ENCODE results near the gene PTPRN2. TPM values are rescaled to one million over a fixed set of nuclear protein-coding genes. Genes with fewer than 3 reads are reported as not detected.
A peak's percentile ranks its signal among the peaks of the same experiment; 100 is the strongest.

PTPRN2 gene
- total and polyA plus RNA-seq, 2 donors from 2014 or later: 4.8 to 6.2 TPM

- DNase-seq (peak in 2 of 5 donors; percentile 1 to 30), FAIRE-seq (no peak)
- Histone ChIP-seq H3K9me3 (ENCODE audit: control insufficient read depth in 2 of 3, insufficient read depth in 1 of 3, low read length in 3 of 3) (no peaks in the 10 kb centered on the region), H3K36me3 (ENCODE audit: control insufficient read depth in 2 of 3, insufficient read depth in 3 of 3, low read length in 3 of 3) (no peaks in the 10 kb centered on the region), H3K27me3 (ENCODE audit: control insufficient read depth, insufficient read depth, low read length) (peaks cover 26% of the 10 kb centered on the region), H3K9ac (ENCODE audit: low read length in 3 of 3) (no peak overlapping the region), H3K4me1 (ENCODE audit: control insufficient read depth in 2 of 3, insufficient read depth in 2 of 3, low read depth in 1 of 3, low read length in 3 of 3) (no peaks in the 10 kb centered on the region), H3K4me3 (ENCODE audit: low read length in 3 of 3) (no peak overlapping the region), H3K27ac (ENCODE audit: low read depth in 2 of 2, low read length in 2 of 2) (no peak overlapping the region)
- TF ChIP-seq, protein P1, sequence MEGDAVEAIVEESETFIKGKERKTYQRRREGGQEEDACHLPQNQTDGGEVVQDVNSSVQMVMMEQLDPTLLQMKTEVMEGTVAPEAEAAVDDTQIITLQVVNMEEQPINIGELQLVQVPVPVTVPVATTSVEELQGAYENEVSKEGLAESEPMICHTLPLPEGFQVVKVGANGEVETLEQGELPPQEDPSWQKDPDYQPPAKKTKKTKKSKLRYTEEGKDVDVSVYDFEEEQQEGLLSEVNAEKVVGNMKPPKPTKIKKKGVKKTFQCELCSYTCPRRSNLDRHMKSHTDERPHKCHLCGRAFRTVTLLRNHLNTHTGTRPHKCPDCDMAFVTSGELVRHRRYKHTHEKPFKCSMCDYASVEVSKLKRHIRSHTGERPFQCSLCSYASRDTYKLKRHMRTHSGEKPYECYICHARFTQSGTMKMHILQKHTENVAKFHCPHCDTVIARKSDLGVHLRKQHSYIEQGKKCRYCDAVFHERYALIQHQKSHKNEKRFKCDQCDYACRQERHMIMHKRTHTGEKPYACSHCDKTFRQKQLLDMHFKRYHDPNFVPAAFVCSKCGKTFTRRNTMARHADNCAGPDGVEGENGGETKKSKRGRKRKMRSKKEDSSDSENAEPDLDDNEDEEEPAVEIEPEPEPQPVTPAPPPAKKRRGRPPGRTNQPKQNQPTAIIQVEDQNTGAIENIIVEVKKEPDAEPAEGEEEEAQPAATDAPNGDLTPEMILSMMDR (IDR thresholded peaks at IDR 0.05; ENCODE audit: borderline replicate concordance, extremely low read depth, insufficient read depth): no peak
- intact Hi-C loops (cut with DNase I): no loop called here
These were observed 912.1 kb downstream of the PTPRN2 start for GRCh38 chr7:157675427-157675927.

DNA sequence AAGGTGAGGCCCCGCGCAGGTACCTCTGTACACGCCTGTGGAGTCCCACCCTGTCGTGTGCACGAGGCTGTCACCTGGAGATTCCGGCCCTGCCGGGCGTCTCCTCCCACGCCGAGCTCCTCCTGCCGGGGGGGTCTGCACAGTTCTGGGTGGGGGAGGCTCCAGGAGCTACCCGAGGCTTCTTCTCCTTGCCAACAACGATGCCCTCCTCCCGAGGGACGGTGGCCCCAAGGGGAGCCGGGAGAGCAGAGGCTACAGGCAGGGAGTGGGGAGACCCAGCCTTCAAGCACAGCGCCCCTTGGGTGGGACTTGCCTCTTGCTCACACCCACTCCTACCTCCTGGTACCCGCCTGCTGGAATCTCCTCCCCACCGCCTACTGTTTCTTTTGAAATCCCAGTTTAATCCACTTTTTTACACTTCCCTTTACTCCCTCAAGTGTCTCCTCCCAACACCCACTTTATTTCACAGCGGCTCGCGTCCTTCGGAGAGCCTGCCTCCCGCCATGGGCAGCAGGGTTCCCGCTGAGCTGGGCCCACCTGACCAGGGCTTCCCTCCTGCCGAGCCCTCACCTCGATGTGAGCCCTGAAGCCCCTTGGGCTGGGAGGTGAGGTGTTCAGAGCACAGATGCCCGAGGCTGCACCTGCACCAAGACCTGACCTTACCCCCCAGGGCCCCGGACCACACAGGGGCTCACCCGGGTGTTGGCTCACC lies 912.8 kb downstream of the PTPRN2 start:
- H3K4me1 ChIP-seq (ENCODE audit: control insufficient read depth in 2 of 3, insufficient read depth in 2 of 3, low read depth in 1 of 3, low read length in 3 of 3): no peaks in the 10 kb centered on the region
- DNase-seq: peak in 2 of 5 donors; percentile 8 to 31
- H3K9me3 ChIP-seq (ENCODE audit: control insufficient read depth in 2 of 3, insufficient read depth in 1 of 3, low read length in 3 of 3): no peaks in the 10 kb centered on the region
- H3K27ac ChIP-seq (ENCODE audit: low read depth in 2 of 2, low read length in 2 of 2): no peak overlapping the region
- H3K9ac ChIP-seq (ENCODE audit: low read length in 3 of 3): no peak overlapping the region
- intact Hi-C loops (cut with DNase I): no loop called here
- no peak overlapping the region for H3K4me3 ChIP-seq (ENCODE audit: low read length in 3 of 3)
- TF ChIP-seq, protein P1 (IDR thresholded peaks at IDR 0.05; ENCODE audit: borderline replicate concordance, extremely low read depth, insufficient read depth): no peak
- no peak for FAIRE-seq
- H3K27me3 ChIP-seq (ENCODE audit: control insufficient read depth, insufficient read depth, low read length): peaks cover 20% of the 10 kb centered on the region
- H3K36me3 ChIP-seq (ENCODE audit: control insufficient read depth in 2 of 3, insufficient read depth in 3 of 3, low read length in 3 of 3): no peaks in the 10 kb centered on the region

- FAIRE-seq: no peak
- no peaks in the 10 kb centered on the region for H3K36me3 ChIP-seq (ENCODE audit: control insufficient read depth in 2 of 3, insufficient read depth in 3 of 3, low read length in 3 of 3)
- TF ChIP-seq, protein P1 (IDR thresholded peaks at IDR 0.05; ENCODE audit: borderline replicate concordance, extremely low read depth, insufficient read depth): no peak
- no peak overlapping the region for H3K27ac ChIP-seq (ENCODE audit: low read depth in 2 of 2, low read length in 2 of 2)
- no peaks in the 10 kb centered on the region for H3K4me1 ChIP-seq (ENCODE audit: control insufficient read depth in 2 of 3, insufficient read depth in 2 of 3, low read depth in 1 of 3, low read length in 3 of 3)
- H3K9ac ChIP-seq (ENCODE audit: low read length in 3 of 3): no peak overlapping the region
- H3K4me3 ChIP-seq (ENCODE audit: low read length in 3 of 3): no peak overlapping the region
- no peaks in the 10 kb centered on the region for H3K9me3 ChIP-seq (ENCODE audit: control insufficient read depth in 2 of 3, insufficient read depth in 1 of 3, low read length in 3 of 3)
- H3K27me3 ChIP-seq (ENCODE audit: control insufficient read depth, insufficient read depth, low read length): peaks cover 14% of the 10 kb centered on the region
- intact Hi-C loops (cut with DNase I): no loop called here
- DNase-seq: peak in 3 of 5 donors; percentile 5 to 73 (median 36)
These were observed 913.5 kb downstream of the PTPRN2 start for GRCh38 chr7:157674027-157674714.

Measured in kidney (tissue), 14 donors.